ENCODE measurements around the gene CASKIN2.

Gene CASKIN2

DNA sequence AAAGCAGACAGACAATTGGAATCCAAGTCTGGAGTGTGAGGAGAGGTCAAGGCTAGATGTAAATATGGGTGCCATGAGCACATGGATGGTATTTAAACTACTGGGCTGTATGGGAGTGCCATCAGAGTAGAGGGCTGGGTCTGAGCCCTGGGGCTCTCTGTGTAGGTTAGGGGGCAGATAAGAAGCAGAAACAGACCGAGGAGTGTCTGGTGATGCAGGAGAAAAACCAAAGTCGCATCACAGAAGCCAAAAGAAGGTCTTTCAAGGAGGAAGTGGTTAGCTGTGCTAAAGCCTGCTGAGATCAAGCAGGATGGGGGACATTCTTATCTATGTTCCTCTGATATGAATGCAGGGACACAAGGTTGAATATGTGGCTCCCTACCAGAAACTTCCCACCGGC is 2.9 kb upstream of the CASKIN2 start:
- DNase-seq, result no peak

DNA sequence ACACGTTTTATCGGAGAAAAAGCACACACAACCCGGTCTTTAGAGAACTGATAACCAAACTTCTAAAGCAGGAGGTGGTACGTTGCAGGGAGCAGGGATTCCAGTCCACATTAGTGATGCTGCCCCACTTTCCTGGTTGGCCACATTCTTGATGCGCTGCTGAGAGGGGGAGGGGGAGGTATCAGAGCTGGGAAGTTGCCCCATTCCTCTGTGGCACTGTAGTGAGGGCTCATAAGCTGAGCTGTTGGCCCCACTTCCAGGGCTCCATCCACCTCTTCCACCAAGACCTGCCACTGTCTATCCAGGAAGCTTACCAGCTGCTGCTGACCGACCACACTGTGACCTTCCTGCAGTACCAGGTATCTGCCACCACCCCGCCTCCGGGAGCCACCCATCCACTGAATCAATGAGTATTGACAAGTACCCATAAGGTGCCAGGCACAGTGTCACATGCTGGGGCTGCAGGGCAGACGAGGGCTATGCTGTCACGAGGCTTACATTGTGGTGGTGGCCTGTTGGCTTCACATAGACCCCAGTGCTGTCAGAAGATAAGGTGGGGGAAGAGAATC is 2.0 kb upstream of the CASKIN2 start:
- DNase-seq, result no peak

DNA sequence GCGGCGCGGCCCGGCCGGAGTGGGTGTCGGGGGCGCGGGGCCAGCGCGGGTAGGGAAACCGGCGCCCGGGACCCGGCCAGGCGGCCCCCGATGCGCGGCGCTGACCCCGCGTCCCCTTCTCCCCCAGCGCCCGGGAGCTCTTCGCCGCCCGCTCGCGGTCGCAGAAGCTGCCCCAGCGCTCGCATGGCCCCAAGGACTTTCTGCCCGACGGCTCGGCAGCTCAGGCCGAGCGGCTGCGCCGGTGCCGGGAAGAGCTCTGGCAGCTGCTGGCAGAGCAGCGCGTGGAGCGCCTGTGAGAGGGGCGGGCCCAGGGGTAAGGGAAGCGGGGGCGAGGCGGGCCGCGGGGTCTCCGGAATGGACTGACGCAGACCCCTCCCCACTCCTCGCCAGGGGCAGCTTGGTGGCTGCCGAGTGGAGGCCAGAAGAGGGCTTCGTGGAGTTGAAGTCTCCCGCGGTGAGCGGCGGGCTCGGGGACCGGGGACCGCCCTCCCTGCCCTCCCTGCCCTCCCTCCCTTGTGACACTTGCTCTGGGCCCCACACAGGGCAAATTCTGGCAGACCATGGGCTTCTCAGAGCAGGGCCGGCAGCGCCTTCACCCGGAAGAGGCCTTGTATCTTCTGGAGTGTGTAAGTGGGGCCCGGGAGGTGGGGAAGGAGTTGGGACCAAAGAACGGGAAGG is 1.4 kb upstream of the CASKIN2 start:
- peak; percentile 65 for DNase-seq

DNA sequence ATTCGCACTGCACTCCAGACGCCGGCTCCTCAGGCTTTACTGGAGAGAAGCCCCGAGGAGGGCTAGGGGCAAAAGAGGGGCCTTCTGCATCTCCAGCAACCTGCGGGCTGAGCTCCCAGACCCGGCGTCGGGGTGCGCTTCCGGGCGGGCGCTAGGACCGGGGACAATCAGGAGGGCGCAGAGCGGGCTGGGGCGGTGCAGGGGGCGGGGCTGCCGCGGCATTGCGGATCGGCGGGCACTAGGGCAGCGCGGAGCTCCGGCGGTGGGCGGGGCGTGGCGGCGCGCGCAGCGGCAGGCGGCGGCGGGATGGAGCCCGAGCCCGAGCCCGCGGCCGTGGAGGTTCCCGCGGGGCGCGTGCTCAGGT is 900 bp upstream of the CASKIN2 start, which contains the start of gene TSEN54:
TSS of gene TSEN54 (plus strand) at position 274 of the 364 bp plus-strand sequence. CDS start at position 307, 33 bp downstream.
- peak; percentile 71 for DNase-seq

DNA sequence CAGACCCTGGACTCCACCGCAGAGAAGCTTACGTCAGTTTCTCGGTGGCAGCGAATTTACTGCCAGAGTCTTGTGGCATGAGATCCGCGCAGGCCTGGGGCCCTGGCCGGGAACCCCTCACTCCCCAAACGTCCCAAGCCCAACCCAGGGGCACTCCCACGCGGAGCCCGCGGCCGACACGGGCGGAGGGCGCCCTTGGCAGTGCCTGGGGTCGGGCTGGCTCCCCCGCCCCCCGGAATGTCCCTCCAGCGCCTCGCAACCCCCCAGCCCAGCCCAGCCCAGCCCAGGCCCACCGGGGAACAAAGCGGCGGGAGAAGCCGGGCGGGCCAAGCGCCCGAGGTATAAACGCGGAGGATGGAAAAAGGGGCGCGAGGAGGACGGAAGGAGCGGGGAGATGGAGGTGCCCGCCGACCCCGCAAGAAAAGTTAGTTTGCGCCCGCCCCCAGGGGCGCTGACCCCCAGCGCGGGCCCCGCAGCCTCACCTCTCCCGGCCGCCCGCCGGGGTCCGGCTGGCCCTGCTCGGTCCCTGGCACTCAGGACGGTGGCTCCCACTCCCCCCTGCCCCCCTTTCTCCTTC is 330 bp downstream of the CASKIN2 start:
- no peak for DNase-seq

DNA sequence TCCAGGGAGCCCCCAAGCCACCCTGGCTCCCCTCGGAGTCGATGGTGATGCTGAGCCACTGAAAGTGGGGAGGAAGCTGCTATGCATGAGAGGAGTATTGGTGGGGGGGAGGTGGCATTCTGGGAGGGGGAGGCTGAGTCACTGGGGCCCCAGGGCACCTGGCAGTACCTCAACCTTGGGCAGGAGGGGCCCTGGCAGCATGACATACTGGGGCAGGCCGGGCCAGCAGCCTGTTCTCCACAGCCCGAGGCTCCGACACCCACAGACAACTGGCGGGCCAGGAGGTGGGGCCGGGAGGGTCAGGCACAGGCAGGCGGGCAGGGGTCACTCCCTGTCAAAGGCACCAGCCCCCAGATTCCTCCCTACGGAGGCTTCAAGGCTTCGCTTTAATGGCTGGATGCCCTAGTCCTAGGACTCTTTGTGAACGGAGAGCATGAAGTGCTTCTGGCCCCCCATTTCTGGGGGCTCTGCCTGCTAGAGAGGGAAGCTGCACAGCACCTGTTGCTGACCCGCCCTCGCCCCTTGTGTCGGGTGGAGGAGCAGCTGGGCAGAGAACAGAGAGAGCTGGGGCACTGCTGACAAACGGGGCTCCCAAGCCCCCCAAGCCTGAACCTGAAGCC is 928 bp downstream of the CASKIN2 start:
- no peak for DNase-seq

DNA sequence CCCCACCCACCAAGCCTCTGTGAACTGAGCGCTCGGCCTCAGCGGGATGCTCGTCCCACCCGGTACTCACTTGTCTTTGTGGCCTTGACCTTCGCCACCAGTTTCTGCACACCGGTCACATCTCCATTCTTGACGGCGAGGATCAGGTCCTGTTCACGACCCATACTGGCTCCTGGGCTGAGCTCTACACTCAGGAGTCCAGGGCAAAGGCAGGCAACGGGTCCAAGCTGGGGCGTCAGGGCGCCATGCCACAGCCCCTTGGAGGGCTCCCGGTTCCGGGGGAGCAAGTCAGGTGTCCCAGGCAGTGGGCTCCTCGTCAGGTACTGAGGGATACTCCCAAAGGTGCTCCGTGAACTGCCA is 1.7 kb downstream of the CASKIN2 start:
- no peak for DNase-seq

DNA sequence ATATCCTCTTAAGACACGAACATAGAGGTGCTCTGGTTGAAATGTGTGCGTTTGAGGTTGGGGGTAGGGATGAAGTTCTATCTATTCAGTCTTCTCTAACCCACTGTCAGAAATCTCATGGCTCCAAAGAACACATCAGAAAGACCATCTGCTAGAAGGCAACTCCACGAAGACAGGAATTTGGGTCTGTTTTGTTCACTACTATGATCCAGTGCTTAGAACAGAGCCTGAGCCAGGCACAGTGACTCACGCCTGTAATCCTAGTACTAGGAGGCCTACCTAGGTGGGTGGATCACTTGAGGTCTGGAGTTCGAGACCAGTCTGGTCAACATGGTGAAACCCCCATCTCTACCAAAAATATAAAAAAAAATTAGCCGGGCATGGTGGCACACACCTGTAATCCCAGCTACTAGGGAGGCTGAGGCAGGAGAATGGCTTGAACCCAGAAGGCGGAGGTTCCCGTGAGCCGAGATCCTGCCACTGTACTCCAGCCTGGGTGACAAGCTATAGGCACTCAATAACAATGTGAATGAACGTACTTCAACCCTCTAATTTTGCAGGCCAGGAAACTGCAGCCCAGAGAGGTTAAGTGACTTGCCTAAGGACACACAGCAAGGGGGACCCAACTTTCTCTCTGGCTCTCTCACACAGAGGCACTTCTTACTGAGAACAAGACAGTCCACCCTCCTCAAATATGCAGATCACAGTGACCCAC is 2.3 kb downstream of the CASKIN2 start:
- no peak for DNase-seq

DNA sequence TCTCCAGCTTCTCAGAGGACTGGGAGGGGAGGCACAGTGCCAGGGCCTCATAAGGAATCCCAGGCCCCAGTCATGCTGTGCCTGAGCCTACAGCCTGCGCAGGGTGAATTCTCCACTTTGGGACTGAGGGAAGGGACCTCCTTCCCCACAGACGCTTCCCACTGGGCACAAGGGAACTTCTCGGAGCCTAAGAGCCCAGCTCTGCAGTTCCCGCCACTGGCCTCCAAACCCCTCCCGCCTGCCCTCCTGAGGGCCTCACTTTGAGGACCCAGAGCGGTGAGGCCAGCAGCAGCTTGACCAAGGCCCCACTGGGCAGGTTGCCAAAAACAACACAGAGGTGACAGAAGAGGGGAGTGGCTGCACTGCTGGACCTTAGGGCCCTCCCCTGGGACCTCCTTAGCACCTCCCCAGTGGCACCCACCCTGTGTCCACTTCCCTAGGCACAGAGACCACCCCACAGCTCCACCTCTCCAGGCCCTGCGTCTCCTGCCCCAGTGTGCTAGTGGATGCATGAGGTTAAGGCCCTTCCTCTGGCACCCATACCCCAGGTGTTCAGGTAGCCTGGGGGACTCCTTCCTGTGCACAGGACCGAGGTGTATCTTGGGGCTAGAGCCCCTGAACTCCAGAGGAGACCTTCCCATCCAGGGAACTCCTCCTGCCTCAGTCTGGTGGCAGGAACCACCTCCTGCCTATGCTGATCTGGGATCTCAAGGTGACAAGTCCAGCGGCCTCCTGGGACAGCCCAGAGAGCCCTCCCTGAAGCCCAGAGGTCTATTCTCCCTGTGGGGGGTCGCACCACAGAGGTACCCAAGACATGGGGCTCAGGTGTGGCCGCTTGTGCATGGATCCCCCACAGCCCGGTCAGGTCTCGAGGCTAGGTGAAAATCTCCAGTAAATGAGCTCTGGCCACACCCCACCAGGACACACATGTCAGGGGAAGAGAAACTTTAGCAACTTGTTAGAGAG is 3.4 kb downstream of the CASKIN2 start:
- no peak for DNase-seq

DNA sequence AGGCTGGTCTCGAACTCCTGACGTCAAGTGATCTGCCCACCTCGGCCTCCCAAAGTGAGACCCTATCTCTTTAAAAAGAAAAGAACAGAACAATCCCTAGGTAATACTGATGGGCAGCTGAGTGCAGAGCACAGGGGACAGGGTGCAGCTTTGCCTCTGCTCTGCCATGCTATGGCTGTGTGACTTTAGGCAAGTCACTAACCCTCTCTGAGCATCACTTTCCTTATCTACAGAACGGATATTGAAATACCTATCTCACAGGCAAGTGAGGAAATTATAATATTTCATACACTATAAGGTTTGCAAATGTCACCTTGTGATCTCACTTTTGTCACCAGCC is 4.1 kb downstream of the CASKIN2 start:
- DNase-seq, result no peak

DNA sequence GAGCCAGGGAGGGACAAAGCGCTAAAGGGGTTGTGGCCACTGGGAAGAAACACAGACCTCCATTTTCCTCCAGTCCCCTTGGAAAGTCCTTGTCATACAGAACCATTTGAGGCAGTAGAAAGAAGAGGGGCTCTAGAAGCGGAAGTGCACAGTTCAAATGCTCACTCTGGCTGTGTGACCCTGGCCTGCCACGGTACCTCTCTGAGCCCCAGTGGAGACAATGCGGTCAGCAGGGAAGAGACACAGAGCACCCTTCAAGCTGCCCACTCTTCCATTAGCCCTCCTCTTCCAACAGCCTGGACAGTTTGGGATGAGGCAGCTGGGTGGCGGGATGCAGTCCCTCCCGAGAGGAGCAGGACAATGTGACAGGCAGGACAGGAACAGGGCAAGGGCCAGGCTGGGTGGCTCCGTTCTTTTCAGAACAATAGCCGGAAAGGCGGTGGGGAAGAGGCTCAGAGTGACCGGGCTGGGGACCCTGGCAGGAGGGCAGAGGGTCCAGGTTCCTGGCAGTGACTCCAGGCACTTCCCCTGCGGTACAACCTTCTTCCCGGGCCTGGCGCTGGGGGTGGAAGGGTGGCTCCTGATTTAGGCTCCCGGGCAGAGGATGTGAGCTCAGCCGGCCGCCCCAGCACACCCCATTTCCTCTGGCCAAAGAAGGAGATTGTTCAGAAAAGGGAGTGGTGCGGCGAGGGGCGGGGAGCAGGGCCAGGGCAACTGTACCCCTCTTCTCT is 5.6 kb downstream of the CASKIN2 start:
- no peak for DNase-seq

DNA sequence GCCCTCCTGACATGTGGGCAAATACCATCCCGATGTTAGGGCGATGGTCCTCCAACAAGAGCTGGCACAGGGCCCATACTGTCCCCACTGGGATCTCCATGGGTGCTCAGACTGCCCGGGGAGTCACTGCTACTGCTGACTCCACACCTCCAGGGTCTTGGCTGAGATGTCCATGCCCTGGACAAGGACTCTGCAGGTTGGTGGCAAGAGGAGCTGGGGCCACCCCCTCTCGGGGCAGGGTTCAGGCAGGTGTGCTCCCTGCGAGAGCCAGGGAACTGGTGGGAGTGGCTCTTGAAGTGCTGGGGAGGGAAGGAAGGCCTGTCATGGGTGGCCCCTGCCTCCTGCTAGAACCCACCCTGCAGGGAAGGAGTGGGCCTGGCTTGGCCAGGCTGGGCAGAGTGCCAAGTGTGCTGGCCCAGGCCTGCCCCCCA is 6.4 kb downstream of the CASKIN2 start:
- DNase-seq, result no peak

DNA sequence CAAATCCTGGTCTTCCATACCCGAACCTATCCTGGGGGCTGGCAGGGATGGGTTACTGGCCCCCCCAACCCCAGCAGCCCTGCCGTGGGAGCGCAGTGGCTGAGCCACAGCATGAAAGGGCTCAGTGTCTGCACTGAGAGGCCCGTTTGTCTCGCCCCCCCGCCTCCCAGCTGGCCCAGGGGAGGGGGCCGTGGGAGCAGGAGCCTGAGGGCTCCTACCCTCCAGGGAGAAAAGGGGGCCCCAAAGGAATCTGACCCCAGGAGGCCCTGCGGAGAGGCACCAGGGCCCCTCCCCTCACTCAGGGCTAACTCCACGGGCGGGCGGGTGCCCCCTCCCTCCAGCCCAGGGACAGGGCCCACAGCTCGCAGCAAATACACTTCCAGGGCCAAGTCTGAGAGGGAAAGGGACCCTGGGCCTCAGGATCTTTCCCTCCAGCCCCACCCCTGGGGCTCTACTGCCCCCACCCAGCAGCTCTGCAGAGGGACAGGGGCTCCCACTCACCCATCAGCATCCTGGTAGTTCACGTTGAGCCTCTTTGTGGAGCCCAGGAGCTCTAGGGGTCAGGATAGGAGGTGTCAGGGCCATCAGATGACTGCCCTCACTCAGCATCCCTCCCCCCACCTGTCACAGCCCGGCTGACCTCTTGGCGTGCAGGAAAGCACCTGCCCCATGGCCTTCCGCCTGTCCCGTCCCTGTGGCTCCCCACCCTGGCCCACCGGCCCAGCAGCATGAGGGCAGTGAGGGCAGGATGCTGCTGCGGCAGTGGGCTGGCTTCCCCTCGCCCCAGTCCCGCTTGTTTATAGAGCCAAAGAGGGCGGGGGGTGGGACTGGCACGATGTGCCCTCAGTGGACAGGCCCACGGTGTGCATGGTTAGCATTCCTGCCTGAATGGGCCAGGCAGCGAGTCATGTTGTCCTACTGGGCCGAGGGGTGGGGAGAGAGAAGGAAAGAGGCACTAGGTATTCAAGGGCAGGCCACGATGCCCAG is 7.3 kb downstream of the CASKIN2 start:
- no peak for DNase-seq

DNA sequence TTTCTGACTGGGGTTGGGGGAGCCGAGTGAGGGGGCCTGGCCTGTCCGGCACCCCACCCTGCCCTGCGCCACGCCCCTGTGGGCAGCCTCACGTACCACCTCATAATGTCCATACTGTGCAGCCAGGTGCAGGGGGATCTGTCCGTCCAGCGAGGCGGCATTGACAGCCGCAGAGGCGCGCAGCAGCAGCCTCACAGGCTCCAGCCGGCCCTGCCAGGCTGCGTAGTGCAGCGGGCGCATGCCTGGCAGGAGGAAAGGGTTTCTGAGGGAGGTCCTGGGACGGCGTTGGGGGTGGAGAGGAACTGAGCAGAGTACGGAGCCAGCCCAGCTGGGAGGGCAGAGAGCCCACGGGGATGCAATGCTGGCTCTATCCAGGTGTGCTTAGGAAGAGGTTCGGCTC is 8.4 kb downstream of the CASKIN2 start:
- no peak for DNase-seq

DNA sequence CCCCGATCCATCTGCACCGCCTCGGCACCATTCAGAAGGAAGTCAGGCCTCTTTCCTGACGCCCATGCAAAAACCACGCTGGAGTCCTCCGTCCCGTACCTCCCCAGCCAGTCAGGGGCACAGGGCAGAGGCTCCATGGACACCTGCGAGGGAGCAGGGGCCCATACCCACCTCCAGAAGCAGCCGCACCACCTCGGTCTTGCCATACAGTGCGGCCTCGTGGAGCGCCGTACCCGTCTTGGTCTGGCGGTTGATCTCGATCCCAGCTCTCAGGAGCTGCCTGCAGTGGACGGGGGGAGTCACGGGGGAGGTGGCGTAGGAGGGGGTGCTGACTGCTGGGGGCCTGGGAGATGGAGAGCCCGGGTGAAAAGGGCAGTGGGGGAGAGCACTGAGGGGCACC is 9.2 kb downstream of the CASKIN2 start:
- DNase-seq, result no peak

DNA sequence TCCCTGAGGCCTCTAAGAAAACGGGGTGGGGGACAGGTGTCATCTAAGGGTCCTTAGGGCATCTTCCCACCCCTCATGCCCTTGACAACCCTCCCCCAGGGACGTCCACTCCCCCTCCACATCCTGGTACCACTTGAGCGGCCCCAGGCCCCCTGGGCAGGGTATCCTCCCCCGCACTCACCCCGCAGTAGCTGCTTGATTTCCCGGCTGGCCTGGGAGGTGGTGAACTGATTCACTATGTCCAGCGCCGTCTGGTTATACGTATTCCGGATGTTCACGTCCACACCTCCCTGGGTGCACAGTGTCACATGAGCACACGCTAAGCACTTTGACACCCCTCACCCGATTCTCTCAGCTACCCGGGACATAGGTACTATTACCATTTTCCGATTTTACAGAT is 9.7 kb downstream of the CASKIN2 start:
- DNase-seq, result no peak

DNA sequence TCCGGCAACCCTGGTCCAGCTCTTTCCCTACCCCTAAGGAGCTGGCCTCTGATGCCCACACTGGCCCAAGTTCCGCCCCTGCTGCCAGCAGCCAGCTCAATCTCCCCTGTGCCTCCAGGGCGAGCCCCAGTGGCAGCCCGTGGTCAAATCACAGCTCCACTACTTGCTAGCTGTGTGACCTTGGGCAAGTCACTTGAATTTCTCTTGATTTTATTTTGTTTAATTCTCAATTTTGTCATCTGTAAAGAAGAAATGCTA is 10.3 kb downstream of the CASKIN2 start:
- DNase-seq, result no peak

DNA sequence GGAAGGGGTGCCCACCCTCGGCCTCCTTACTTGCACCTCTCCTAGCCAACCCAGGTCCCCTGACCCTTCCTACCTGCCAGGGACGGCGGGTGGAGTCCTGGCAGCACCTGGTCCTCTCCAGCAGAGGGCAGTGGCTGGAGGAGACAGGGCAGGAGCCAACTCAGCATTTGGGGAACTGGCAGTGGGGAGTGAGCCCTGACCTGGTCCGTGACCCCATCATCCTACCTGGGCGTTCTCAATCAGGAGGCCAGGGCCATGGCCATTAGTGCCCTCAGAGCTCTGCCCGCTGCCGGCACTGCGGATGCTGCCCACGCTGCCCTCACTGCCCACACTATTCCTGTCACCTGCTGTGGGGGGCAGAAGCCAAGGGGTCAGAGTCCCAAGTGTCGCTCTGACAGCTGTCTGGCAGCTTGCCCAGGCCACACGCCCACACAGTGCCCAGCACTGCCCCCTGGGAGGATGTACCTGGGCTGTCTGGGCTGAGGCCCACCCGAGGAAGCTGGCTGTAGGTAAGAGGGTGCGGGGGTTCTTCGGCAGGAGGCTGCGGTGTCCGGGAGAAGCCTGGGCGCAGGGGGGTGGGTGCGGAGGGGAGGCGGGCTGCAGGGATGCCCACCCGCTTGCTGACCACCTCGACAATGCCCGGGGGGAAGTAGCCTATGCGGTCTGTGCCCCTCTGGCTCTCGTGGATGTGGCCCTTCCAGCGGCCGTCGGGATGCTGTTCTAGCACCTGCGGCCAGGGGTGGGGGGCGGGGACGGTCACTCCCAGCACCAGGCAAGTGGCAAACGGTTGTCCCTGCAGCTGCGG is 10.8 kb downstream of the CASKIN2 start:
- DNase-seq, result no peak

DNA sequence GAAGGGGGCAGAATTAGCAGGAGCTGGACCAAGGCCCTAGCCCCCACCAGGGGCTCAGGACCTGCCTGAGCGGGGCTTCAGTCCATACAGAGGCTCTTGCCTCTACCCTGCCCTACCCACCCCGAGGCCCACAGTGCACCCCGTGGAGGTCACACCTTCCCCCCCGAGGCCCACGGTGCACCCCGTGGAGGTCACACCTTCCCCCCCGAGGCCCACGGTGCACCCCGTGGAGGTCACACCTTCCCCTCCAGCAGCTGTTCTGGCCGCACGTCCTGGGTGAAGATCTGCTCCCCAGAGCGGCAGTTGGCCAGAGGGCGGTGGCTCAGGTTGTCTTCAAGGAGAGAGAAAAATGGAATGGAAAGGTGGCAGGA is 11.4 kb downstream of the CASKIN2 start:
- no peak for DNase-seq

DNA sequence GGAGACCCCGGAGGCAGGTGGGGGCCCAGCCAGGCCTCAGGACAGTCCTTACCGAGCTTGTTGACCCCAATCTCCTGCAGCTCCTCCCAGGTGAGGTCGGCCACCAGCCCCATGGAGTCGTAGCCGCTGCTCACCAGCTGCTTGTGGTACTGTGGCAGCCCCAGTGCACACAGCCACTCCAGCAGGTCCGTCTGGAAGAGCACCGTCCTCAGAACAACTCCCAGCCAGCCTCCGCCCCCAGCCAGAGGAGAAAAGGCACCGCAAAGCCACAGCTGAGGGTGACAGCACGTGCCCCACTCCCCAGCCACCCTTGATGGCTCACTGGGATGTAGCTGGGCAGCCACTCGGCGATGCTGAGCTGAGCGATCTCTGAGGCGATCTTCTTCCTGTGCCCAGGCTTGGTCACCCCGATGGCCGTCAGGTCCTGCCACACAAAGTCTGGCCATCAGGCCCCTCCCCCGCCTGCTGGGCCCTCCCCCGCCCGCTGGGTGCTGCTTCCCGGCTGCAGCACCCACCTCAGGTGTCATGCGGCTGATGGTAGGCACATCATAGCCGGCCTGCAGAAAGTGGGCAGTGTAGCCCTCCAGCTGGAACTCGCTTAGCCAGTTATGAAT is 11.9 kb downstream of the CASKIN2 start:
- DNase-seq, result no peak
